GM21447 (cell line): ENCODE results near the gene GAB3.
"Not testable (repeated sequence)": the region's sequence is repeated elsewhere in the genome, so short reads cannot be mapped to it uniquely, and the experiment has no call there.

ENCODE experiments used
- ATAC-seq: cut with Tn5 transposase; IDR thresholded peaks from one replicate; pipeline ENCODE4 v1.9.1; 2021; ENCODE audit not compliant: unreplicated experiment

The GAB3 gene

DNA sequence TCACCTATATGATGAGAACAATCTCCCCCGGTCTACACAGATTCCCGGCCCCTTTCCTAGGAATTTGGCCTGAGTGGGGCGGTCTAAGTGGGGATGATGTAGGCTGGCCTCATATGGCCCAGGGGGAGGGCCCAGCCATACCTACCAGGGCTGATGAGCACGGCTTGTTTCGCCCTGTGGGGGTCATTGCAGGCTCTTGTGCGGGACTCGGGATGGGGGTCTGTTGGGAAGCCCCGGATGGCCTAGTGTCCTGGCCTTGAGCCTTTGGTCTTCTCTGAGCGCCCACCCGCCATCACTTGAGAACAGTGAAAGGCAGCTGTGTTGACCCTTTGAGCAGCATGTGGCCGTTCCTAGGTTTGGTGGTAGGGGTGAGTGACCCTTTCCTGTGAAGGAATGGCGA lies 92.7 kb downstream of the GAB3 start:
- no peak for ATAC-seq

DNA sequence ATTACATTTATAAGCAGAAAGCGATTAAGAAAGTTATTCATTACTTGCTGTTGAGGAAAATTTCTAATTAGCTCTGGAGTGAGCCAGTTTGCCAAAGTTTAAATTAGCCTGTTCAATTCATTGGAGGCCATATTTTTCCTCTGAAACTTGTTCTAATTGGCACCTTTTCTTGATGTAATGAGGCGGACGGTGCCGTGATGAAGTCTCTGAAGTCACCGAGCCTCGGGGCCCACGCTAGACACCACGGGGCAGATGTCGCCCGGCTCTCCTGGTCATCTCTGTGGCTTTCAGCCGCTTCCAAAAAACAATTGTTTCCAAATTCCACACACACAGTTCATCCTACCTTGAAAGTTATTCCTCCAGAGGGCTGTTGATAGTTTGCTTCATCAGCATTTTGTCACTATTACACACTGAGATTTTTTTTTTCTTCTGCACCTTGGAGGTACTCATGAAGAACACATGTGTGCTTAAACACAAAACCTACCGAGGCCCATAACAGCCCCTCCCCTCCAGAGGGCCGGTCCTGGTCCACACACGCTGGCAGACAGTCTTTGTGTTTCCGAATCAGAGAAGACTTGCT lies 93.6 kb downstream of the GAB3 start:
- no peak for ATAC-seq

DNA sequence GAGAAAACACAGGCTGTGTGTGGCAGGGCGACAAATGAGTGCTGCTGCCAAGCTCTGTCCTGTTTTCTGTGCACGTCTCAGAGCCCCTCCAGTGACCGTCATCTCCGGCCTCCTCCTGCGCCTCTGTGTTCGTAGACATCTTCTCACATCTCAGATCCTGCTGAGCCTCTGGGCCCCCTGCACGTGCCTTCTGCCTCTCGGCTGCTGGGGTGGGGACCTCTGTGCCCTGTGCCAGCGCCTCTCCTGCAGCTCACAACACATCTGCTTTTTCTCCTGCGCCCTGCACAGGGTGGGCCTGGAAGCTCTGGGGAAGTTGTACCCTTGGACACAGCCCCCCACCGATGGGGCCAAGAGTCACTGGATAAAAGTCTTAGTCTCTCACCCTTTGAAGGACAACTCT lies 95.1 kb downstream of the GAB3 start:
- ATAC-seq: no peak

DNA sequence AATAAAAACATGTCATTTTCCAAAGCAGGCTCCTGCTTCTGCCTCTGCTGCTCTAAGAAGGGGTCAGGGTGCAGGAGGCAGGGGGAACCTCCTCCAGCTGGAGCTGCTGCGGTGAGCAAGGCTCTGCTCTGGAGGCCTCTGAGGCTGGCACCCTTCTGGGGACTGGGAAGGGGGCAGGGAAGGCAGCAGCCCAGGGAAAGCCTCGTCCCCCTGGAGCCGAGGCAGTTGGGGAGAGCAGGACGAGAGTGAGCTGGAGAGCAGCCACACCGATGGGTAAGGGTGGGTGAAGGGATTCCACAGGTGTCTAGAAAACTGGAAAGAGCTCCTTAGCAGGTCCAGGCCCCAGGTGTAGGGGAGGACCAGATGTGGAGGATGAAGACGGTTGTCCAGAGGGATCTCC lies 95.5 kb downstream of the GAB3 start:
- ATAC-seq: no peak

DNA sequence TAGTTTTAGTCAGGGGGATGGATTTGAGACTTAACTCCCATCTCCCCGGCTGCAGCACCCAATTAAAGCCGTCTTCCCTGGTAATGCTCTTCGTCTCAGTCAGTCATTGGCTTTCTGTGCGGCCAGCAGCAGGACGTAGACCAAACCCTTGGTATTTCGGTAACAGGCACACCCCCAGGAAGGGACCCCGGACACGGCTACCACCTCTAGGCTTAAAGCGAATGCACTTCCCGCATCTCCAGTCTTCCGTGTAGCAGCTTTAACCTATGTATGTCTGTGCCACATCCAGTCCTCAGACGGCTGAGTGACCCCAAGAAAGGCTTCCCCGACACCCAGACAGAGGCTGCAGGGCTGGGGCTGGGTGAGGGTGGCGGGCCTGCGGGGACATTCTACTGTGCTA lies 96.0 kb downstream of the GAB3 start:
- no peak for ATAC-seq

DNA sequence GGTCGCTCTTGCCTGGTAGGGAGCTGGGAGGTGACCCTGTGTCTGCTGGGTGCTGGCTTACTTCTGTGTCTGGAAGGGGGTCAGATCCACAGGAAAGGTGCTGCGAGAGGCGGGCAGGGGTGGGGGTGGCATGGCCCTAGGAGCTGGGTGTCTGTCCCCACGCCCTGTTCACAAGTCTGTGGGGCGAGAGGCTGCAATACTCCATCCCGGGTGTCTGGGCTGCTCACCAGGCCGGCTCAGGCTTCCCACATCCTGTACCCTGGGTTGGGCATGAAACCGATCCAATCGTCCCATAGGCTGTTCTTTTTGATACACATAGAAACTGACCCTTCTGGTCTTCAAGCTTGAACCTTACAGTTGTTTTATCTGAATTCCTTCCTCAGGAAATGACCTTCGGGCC lies 96.5 kb downstream of the GAB3 start:
- ATAC-seq: no peak

DNA sequence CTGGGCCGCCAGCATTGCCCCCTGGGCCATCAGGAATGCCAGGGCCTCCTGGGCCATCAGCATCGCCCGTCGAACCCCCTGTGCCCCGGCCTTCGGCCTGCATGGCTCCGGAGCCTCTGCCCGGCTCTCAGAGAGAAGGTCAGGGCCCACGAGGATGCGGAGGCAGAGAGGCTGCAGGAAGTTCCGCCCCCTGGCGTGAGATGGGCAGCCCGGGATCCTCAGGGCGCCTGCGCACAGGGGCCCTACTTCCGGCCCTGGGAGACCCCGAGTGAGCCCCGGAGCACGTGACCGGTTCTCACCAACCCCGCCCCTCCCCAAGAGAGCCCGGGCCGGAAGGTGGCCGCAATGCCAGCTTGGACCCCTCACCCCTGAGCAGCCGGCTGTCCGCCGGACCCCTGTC lies 97.5 kb downstream of the GAB3 start, which contains the start of gene CTAG2:
Gene CTAG2, minus strand, starts transcription at position 167 of the 400 bp plus-strand sequence. Its CDS starts 64 bp downstream, at position 103.
- not testable (repeated sequence) for ATAC-seq

DNA sequence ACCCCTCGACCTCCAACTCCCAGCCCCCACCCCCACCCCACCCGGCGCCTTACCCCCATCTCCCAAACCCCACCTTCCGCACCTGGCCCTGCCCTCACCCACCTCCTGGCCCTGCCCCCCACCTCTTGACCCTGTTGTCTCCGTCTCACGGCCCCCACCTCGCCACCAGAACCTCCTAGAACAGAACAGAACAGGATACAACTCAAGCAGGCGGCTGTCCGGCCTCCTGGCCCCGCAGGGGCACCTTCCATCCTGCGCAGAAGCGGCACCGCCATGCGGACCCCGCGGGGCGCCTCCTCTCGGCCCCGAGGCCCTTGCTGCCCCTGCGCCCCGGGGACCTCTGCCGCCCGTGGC lies 97.9 kb downstream of the GAB3 start:
- no peak for ATAC-seq

DNA sequence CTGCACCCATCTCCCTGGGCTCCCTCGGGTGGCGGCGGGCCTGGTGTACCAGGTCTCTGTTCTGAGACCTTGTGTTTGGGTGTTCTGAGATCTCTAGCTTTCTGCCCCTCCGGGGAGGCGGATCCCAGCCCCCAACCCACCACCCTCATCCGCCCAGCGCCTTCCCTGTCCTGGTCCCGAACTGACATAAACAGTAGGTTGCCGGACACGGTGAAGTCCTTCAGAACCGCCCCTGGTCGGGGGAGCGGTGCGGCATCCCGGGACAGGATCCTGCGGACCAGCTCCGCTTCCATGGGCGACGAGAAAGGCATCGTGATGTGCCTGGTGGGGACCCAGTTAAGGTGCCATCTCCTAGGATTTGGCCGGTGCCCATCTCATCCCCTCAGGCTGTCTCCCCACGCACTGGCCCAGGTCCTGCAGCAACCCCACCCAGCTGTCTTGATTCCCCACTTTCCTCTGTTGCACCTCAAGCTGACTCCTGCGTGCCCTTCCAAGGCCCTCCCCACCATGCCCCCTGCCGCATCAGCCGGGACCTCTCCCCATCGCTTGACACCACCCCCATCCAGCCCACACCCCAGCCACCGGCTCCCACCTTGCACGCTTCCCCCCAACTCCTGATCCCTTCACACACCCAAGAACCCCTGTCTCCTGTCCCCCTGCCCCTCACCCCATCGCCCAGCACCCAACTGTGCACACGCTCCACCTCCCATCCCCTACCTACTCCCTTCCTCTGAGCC lies 98.4 kb downstream of the GAB3 start:
- ATAC-seq: no peak

DNA sequence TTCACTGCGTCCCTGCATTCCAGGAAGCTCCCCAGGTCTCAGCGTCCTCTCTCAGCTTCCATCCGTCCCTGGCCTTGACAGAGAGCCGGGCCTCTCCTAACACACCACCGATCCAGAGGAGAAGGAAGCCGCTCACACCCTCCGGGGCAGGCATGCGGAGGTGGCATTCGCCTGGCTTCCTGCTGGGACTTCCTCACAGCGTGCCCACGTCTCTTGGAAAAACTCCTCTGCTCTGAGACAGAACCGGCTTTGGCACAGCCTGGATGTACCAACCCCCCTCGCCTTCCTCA lies 100.7 kb downstream of the GAB3 start:
- no peak for ATAC-seq

DNA sequence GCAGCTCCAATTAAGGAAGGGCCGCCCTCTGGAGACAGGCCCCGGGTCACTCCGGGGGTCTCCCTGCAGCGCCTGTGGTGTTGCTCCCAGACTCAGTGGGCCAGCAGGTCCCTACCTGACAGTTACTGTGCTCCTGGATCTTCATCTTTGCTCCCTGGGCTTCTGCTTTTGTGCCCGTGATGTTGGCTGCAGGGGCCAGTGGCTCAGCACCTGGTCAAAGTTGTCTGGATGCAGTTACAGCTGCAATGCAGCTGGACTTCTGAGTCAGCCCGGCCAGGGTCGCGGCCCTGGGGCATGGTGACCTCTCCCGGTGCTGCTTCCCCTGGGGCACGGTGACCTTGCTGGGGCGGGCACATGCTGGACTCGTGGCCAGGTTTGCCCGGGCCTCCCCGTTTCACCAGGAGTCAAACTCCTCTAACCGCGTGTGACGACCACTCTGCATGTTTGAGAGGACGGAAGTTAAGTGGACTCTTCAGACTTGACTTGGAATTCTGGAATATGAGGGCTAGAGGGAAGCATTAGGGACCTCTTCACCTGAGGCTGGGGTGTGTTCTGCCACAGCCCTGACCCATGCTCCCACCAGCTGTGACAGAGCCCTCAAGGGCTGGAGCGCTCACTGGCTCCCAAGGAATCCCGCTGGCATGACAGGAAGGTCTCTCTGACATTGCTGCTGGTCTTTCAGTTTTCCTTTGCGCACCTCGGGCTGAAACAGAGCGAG lies 101.2 kb downstream of the GAB3 start:
- no peak for ATAC-seq

DNA sequence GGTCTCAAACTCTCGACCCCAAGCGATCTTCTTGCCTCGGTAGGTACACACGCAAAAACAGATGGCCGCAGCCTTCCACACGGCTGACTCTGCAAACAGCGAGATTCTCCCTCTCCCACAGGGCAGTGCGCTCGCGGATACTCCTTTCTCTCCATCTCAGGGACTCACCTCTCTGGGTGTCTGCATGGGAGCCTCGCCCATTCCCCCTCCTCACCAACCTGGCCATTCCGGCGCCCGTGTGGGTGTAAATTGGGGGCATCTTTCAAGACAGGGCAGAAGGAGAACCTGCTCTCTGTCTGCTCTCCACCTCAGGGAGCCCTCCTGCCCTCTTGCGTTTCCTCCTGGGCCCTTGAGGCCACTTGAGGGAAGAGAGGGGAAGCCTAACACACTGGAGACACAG lies 101.9 kb downstream of the GAB3 start:
- no peak for ATAC-seq

DNA sequence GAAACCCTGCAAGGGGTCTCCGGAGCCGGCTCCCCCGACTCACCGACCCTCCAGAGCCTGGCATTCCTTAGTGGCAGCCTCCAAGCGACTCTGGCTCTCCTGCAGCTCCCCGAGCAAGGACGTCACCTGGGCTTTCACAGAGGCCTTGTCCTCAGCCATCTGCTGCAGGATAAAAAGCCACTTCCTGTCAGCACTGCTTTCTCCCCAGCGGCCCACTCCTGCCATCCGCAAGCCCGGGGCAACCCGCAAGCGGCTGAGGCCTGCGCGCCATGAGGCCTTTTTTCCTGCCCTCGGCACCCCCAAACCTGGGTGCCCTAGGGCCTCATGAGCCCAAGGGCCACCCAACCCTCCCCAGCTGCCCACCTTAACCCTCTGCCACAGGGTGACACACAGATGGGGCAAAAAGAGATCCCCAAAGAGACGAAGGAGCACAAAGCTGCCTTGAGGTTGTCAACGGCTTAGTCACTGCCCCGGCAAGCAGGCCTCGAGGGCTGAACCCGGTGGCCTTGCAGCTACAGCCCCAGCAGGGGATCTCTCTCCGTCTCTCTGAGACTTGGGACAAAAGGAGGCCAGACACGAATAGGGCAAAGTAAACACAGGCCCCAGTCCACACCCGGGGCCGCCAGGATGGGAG lies 105.0 kb downstream of the GAB3 start:
- ATAC-seq: not testable (repeated sequence)

DNA sequence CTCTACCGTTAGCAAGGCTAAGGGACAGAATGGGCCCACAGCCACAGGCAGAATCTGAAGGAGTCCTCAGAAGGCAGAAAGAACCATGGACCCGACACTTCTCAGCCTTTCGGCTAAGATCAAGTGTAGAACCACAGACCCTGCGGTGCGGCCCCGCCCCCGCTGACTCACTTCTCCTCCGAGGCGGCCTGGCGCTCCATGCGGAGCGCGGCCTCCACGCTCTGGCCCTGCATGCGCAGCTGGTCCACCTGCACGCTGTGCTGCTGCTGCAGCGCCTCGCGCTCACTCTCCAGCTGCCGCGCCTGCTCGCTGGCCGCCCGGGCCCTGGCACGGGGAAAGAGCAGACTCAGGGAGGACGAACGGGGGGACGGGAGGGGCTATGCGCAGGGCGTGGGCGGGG lies 107.2 kb downstream of the GAB3 start:
- ATAC-seq: not testable (repeated sequence)

DNA sequence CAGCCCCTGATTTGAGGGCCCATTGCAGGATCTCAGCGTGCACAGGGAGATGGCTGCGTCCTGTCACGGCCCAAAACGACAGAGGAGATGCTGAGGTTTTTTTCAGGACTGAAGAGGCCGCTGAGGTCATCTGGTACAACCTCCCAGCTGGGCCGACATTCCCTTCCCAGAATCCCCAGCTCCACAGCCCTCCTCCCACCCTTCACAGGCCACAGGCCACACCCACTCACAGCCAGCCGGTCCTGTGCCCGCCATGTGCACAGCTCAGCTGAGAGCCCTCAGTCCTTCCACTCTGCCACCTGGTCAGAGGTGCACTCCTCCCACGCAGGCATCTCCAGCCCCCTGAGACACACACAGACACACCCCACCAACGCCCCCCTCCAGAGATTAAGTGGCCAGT lies 109.1 kb downstream of the GAB3 start:
- not testable (repeated sequence) for ATAC-seq

DNA sequence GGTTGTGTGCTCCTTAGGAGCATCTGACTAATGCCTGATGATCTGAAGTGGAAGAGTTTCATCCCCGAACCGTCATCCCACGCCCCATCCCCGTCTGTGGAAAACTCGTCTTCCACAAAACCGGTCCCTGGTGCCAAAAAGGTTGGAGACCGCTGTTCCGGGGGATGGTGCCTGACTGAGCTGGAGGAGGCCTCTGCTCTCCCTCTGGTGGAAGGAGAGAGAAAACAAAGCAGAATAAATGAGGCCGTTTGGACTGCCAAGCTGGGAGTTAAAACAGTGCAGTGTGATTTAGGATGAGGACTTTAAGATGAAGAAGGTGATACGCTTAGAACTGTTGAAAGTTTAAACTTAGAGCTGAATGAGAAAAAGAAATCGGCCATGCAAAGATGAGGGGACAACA lies 117.2 kb downstream of the GAB3 start:
- ATAC-seq: not testable (repeated sequence)

DNA sequence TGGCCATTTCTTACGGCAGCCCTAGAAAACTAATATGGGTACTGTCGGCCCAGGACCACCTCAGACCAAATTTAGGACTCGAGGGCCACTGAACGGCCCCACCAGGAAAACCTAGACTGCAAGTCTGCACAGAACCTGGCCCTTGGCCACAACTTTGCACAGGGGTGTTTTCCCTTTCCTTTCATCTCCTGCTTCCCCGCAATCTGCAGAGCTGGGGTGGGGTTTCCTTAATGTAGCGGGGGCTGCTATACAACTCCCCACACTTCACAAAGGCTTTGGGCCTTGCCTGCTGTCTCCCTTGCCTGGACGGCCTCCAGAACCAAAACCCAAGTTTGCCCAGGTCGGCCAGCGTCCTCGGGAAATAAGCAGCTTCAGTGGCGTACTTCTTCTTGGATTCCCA lies 119.9 kb downstream of the GAB3 start:
- ATAC-seq: not testable (repeated sequence)

DNA sequence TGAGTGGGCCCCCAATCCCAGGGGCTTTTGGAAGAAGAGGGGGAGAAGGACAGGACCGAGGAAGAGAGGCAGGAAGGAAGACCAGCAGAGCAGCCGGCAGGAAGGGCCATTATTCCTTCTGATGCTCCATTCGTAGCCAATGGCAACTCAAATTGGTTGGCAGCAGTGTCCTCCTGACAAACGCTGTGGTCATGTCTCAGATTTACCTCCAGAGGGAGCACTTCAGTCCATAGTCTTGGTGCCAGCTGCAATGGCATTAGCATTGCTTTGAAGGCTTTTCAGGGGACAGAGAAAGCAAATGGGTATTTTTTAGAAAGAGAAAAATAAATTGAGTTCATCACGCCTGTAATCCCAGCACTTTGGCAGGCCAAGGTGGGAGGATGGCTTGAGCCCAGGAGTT lies 121.9 kb downstream of the GAB3 start:
- ATAC-seq: not testable (repeated sequence)
